HG03060 (cell line): Measurements from ENCODE around the gene CDC14B.

Experiments used
- ATAC-seq: cut with Tn5 transposase; IDR thresholded peaks from one replicate; pipeline ENCODE4 v1.9.1; 2021; ENCODE audit warnings: low read depth, moderate number of reproducible peaks; ENCODE audit not compliant: unreplicated experiment

The CDC14B gene

GRCh38 chr9:96619491-96620180 is at the start of gene CDC14B:
CDC14B (minus strand) TSS chr9:96619843; CDS start chr9:96619378, 465 bp downstream.
- ATAC-seq, result no peak

- ATAC-seq, result no peak
These were observed 49.4 kb upstream of the CDC14B start for GRCh38 chr9:96668868-96669534.

GRCh38 chr9:96667363-96667728 is 47.7 kb upstream of the CDC14B start:
- no peak for ATAC-seq

- ATAC-seq, result peak; percentile 49
These were observed 47.2 kb upstream of the CDC14B start for GRCh38 chr9:96666653-96667362.

- ATAC-seq, result no peak
These were observed 46.1 kb upstream of the CDC14B start for GRCh38 chr9:96665789-96666188.

- no peak for ATAC-seq
These were observed 44.0 kb upstream of the CDC14B start for GRCh38 chr9:96663506-96664120.

GRCh38 chr9:96661711-96662110 is 42.1 kb upstream of the CDC14B start:
- no peak for ATAC-seq

GRCh38 chr9:96660692-96661248 is 41.1 kb upstream of the CDC14B start:
- ATAC-seq, result no peak

- no peak for ATAC-seq
These were observed 35.7 kb upstream of the CDC14B start, which contains the start of gene PRXL2C for GRCh38 chr9:96655198-96655851. PRXL2C (minus strand) TSS chr9:96655317; CDS start chr9:96655281, 36 bp downstream.

GRCh38 chr9:96654450-96655197 is 35.0 kb upstream of the CDC14B start:
- ATAC-seq, result no peak

GRCh38 chr9:96651626-96652025 is 32.0 kb upstream of the CDC14B start:
- ATAC-seq, result no peak

GRCh38 chr9:96649620-96650324 is 30.1 kb upstream of the CDC14B start:
- ATAC-seq, result no peak

- ATAC-seq, result no peak
These were observed 26.7 kb upstream of the CDC14B start for GRCh38 chr9:96646081-96646991.

- ATAC-seq, result no peak
These were observed 24.5 kb upstream of the CDC14B start for GRCh38 chr9:96644137-96644536.

- ATAC-seq, result no peak
These were observed 21.9 kb upstream of the CDC14B start for GRCh38 chr9:96641514-96641913.

GRCh38 chr9:96638606-96639364 is 19.1 kb upstream of the CDC14B start:
- ATAC-seq, result no peak

GRCh38 chr9:96636368-96636767 is 16.7 kb upstream of the CDC14B start:
- ATAC-seq, result no peak
